GM12878 (cell line): ENCODE data around the gene CPNE6.

Source experiments
- EZH2 ChIP-seq: IDR thresholded peaks from 2 replicates; pipeline ENCODE4 v1.6.1; 2012; ENCODE audit warnings: low read depth, mild to moderate bottlenecking, control low read depth, inconsistent platforms, low read length, borderline replicate concordance; ENCODE audit not compliant: control insufficient read depth
- POLR2A ChIP-seq: IDR thresholded peaks from 2 replicates; pipeline ENCODE4 v1.6.1; 2011; ENCODE audit warnings: low read depth, mild to moderate bottlenecking, low read length
- POU2F2 ChIP-seq: IDR thresholded peaks from 3 replicates; pipeline ENCODE4 v1.6.1; 2011; ENCODE audit warnings: low read depth, mild to moderate bottlenecking, low read length, borderline replicate concordance
- SUZ12 ChIP-seq: fragments of 200-600 bp; sonication (generic); IDR thresholded peaks from one replicate; pipeline ENCODE4 v1.6.1; 2018; ENCODE audit warnings: antibody characterized with exemption, mild to moderate bottlenecking; ENCODE audit not compliant: unreplicated experiment
- TF ChIP-seq, protein P1 (sequence below), 3 experiments: IDR thresholded peaks in 2 of 3; conservative IDR thresholded peaks in 1 of 3; 2 replicates each; pipeline ENCODE4 v1.5.1; 2011; ENCODE audit warnings: low read depth in 3 of 3, low read length in 3 of 3, mild to moderate bottlenecking in 3 of 3, control low read depth in 2 of 3, moderate library complexity in 2 of 3, inconsistent platforms in 1 of 3, mixed read lengths in 1 of 3; ENCODE audit not compliant: control insufficient read depth in 2 of 3, insufficient read depth in 1 of 3; ENCODE audit errors: extremely low read depth in 1 of 3

GRCh38 chr14:24117179-24117578 is 45.8 kb downstream of the CPNE6 start:
- TF ChIP-seq EZH2 (no peak), SUZ12 (no peak), POU2F2 (no peak), POLR2A (no peak)
- TF ChIP-seq, protein P1, sequence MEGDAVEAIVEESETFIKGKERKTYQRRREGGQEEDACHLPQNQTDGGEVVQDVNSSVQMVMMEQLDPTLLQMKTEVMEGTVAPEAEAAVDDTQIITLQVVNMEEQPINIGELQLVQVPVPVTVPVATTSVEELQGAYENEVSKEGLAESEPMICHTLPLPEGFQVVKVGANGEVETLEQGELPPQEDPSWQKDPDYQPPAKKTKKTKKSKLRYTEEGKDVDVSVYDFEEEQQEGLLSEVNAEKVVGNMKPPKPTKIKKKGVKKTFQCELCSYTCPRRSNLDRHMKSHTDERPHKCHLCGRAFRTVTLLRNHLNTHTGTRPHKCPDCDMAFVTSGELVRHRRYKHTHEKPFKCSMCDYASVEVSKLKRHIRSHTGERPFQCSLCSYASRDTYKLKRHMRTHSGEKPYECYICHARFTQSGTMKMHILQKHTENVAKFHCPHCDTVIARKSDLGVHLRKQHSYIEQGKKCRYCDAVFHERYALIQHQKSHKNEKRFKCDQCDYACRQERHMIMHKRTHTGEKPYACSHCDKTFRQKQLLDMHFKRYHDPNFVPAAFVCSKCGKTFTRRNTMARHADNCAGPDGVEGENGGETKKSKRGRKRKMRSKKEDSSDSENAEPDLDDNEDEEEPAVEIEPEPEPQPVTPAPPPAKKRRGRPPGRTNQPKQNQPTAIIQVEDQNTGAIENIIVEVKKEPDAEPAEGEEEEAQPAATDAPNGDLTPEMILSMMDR (IDR thresholded peaks at IDR 0.05 in 2 of 3, conservative IDR thresholded peaks at IDR 0.05 in 1 of 3; ENCODE audit: control insufficient read depth in 2 of 3, extremely low read depth in 1 of 3, insufficient read depth in 1 of 3, low read depth in 3 of 3, low read length in 3 of 3) = no peak
